Natural killer cell (primary cell): Measurements from ENCODE around the gene OR2M4. TPM values are rescaled to one million over a fixed set of nuclear protein-coding genes. Genes with fewer than 3 reads are reported as not detected.
"Not testable (repeated sequence)": the region's sequence is repeated elsewhere in the genome, so short reads cannot be mapped to it uniquely, and the experiment has no call there.

Experiments
- ATAC-seq, 3 donors: fragments of 150-1000 bp in 2 of 3; fragments of 200-7000 bp in 1 of 3; cut with Tn5 transposase; 1 replicate in 1 of 3; 2 replicates in 2 of 3; pipeline ENCODE4 v1.10.0; 2021; ENCODE audit warnings: mild to moderate bottlenecking in 2 of 3, moderate library complexity in 2 of 3
- DNase-seq, 2 donors: peaks; one replicate each; pipeline versions ENCODE4 v3.0.0 to v3.0.0-alpha.2; 2013 to 2021; ENCODE audit warnings: mixed read lengths in 1 of 2
- H3K27ac ChIP-seq: one replicate; pipeline ENCODE4 v1.5.1; 2013; ENCODE audit warnings: mild to moderate bottlenecking, low read length
- H3K27me3 ChIP-seq: one replicate; pipeline ENCODE4 v1.6.1; 2013; ENCODE audit warnings: low read length; ENCODE audit not compliant: control insufficient read depth, insufficient read depth
- H3K36me3 ChIP-seq: one replicate; pipeline ENCODE4 v1.6.1; 2013; ENCODE audit warnings: low read length; ENCODE audit not compliant: control insufficient read depth, insufficient read depth
- H3K4me1 ChIP-seq: one replicate; pipeline ENCODE4 v1.6.1; 2013; ENCODE audit warnings: low read length; ENCODE audit not compliant: control insufficient read depth, insufficient read depth
- H3K4me3 ChIP-seq: one replicate; pipeline ENCODE4 v1.5.1; 2013; ENCODE audit warnings: low read length
- H3K9me3 ChIP-seq: one replicate; pipeline ENCODE4 v1.6.1; 2013; ENCODE audit warnings: low read length; ENCODE audit not compliant: control insufficient read depth, insufficient read depth
- H3K27ac Mint-ChIP-seq, 2 donors: one replicate each; pipeline ENCODE4 v1.8.0; 2022; ENCODE audit warnings: mild to moderate bottlenecking in 2 of 2, mixed read lengths in 2 of 2, moderate library complexity in 1 of 2
- H3K27me3 Mint-ChIP-seq, 2 donors: one replicate each; pipeline ENCODE4 v1.8.0; 2022; ENCODE audit warnings: low read depth in 2 of 2, mixed read lengths in 2 of 2
- H3K36me3 Mint-ChIP-seq: one replicate; pipeline ENCODE4 v1.8.0; 2022; ENCODE audit warnings: mixed read lengths
- H3K4me1 Mint-ChIP-seq, 2 donors: one replicate each; pipeline ENCODE4 v1.8.0; 2022; ENCODE audit warnings: mixed read lengths in 2 of 2
- H3K4me3 Mint-ChIP-seq: one replicate; pipeline ENCODE4 v1.8.0; 2022; ENCODE audit warnings: mild to moderate bottlenecking, moderate library complexity, mixed read lengths
- H3K9me3 Mint-ChIP-seq, 2 donors: one replicate each; pipeline ENCODE4 v1.8.0; 2022; ENCODE audit warnings: mixed read lengths in 2 of 2
- WGBS: methylation state at CpG from one replicate; pipeline ENCODE4 v1.1.7; 2013; ENCODE audit warnings: missing lambda C conversion rate; ENCODE audit not compliant: insufficient coverage; 5-methylcytosine and 5-hydroxymethylcytosine counted together
- intact Hi-C: fragments of 100-400 bp; cut with micrococcal nuclease; formaldehyde crosslinking; loops from one replicate; pipeline ENCODE4 v1.14.2; 2022
- total RNA-seq, 4 donors: library from RNA; stranded (reverse); fragments of 120-200 nt in 1 of 4; gene quantifications; one replicate each; pipeline versions ENCODE4 v1.2.3 to v1.2.4, GENCODE V29; 2013 to 2022
- TF ChIP-seq, protein P1 (sequence below): fragments of 200-600 bp; IDR thresholded peaks from one replicate; pipeline ENCODE4 v1.8.0; 2022; ENCODE audit warnings: antibody characterized with exemption

The OR2M4 gene
- total RNA-seq, 3 donors from 2014 or later (not counting 1 experiment from before 2014, with no cell fraction given): not detected

DNA sequence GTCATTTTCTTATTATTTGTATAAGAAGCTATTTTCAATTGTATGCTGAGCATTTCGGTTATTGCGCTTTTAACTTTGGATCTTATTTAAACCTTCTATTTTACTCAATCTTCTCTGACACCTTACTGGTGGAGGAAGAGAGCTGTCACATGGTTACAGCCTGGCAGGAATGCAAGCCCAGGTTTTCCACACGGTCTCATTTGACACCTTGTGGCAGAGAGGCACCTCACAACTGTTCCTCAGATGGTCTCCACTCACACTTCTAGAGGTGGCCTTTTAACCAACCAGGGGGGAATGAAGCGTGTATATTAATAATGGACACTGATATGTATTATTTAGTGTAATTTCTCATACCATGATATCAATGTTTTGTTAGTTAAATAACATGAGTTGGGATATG lies 37.0 kb downstream of the OR2M4 start:
- no peaks in the 10 kb centered on the region for H3K27me3 ChIP-seq
- Mint-ChIP-seq H3K36me3 (no peaks in the 10 kb centered on the region), H3K9me3 (peaks cover 8 to 10% of the 10 kb centered on the region in 2 donors), H3K27me3 (no peaks in the 10 kb centered on the region), H3K4me3 (no peak overlapping the region), H3K27ac (no peak overlapping the region), H3K4me1 (no peaks in the 10 kb centered on the region)
- H3K9me3 ChIP-seq: no peaks in the 10 kb centered on the region
- no peak for ATAC-seq
- no peak for DNase-seq
- no peaks in the 10 kb centered on the region for H3K36me3 ChIP-seq
- TF ChIP-seq, protein P1, sequence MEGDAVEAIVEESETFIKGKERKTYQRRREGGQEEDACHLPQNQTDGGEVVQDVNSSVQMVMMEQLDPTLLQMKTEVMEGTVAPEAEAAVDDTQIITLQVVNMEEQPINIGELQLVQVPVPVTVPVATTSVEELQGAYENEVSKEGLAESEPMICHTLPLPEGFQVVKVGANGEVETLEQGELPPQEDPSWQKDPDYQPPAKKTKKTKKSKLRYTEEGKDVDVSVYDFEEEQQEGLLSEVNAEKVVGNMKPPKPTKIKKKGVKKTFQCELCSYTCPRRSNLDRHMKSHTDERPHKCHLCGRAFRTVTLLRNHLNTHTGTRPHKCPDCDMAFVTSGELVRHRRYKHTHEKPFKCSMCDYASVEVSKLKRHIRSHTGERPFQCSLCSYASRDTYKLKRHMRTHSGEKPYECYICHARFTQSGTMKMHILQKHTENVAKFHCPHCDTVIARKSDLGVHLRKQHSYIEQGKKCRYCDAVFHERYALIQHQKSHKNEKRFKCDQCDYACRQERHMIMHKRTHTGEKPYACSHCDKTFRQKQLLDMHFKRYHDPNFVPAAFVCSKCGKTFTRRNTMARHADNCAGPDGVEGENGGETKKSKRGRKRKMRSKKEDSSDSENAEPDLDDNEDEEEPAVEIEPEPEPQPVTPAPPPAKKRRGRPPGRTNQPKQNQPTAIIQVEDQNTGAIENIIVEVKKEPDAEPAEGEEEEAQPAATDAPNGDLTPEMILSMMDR: no peak
- intact Hi-C loops: no loop called here
- H3K27ac ChIP-seq: no peak overlapping the region
- H3K4me1 ChIP-seq: no peaks in the 10 kb centered on the region
- no peak overlapping the region for H3K4me3 ChIP-seq
- WGBS: 50% methylated on average over 1 of the region's 4 CpGs

DNA sequence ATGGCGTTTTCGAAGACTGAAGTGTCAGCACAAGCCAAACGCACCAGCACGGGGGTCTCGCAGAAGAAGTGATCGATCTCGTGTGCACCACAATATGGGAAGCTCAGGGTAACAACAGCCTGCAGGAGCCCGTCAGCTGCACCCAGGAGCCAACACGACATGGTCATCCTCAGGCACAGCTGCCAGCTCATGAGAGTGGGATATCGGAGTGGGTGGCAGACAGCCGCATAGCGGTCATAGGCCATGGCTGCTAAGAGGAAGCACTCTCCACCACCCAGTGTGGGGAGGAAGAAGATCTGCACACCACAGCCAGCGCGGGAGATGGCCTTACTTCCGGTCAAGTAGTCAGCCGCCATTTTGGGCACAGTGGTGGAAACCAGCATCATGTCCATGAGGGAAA lies 42.0 kb downstream of the OR2M4 start:
- H3K9me3 Mint-ChIP-seq, H3K36me3 ChIP-seq: not testable (repeated sequence)
- WGBS: 100% methylated on average over 2 of the region's 16 CpGs

DNA sequence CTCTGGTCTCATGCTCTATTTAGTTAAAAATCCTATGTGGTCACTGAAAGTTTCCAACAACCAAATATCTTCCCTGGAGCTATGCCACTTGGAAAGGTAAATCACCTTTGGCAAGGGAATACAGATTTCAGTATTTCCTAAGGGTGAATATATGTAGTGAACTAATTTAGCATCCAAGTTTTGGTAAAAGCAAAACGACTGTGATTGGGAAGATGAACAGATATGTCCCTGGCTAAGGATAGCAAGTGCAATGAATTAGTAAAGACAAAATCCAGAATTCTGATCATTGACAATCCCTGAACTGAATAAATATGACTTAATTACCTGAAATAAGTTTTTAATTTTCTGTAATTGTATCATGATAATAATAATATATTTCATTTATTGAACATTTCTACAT lies 46.7 kb downstream of the OR2M4 start, which contains the start of gene OR2T33:
Gene OR2T33 (minus strand): TSS at position 101 of the 400 bp plus-strand sequence. CDS start 4,162 bp downstream, outside the sequence.
- H3K9me3 ChIP-seq: no peaks in the 10 kb centered on the region
- intact Hi-C loops: no loop called here
- no peaks in the 10 kb centered on the region for H3K27me3 Mint-ChIP-seq
- no peak within 1 kb of the TSS for H3K27ac Mint-ChIP-seq
- no peak within 1 kb of the TSS for H3K27ac ChIP-seq
- no peaks in the 10 kb centered on the region for H3K4me1 Mint-ChIP-seq
- no peaks in the 10 kb centered on the region for H3K27me3 ChIP-seq
- TF ChIP-seq, protein P1: no peak
- H3K4me3 Mint-ChIP-seq: no peak within 1 kb of the TSS
- ATAC-seq (no peak), DNase-seq (no peak)
- WGBS: 58% methylated on average over 1 of the region's 1 CpG
- no peaks in the 10 kb centered on the region for H3K36me3 Mint-ChIP-seq
- H3K4me3 ChIP-seq: no peak within 1 kb of the TSS
- H3K36me3 ChIP-seq: no peaks in the 10 kb centered on the region
- H3K4me1 ChIP-seq: no peaks in the 10 kb centered on the region
- H3K9me3 Mint-ChIP-seq: peaks cover 0 to 2% of the 10 kb centered on the region in 2 donors

More for the DNA sequence above, 42.0 kb downstream of the OR2M4 start:
- H3K27me3 ChIP-seq, intact Hi-C loops, H3K4me3 Mint-ChIP-seq, H3K27ac ChIP-seq, H3K4me3 ChIP-seq, H3K9me3 ChIP-seq, H3K27me3 Mint-ChIP-seq, H3K36me3 Mint-ChIP-seq, H3K27ac Mint-ChIP-seq, H3K4me1 ChIP-seq, ATAC-seq, H3K4me1 Mint-ChIP-seq, DNase-seq: not testable (repeated sequence)

DNA sequence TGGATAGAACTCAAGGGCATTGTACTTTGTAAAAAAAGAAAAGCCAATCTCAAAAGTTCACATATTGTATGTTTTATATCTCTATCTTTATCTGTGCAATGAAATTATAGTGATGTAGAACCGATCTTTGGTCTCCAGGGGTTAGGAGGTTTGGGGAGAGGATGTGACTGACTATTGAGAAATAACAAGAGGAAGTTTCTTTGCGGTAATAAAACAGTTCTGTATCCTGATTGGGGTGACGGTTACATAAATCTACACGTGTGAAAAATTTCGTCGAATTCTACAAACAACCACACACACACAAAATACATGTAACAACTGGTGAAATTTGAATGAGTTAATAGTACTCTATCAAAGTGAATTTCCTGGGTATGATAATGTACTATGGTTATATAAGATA lies 57.2 kb downstream of the OR2M4 start:
- H3K36me3 ChIP-seq: no peaks in the 10 kb centered on the region
- H3K4me1 ChIP-seq: no peaks in the 10 kb centered on the region
- Mint-ChIP-seq H3K27ac (no peak overlapping the region), H3K36me3 (no peaks in the 10 kb centered on the region), H3K4me1 (no peaks in the 10 kb centered on the region), H3K9me3 (peaks cover 8 to 11% of the 10 kb centered on the region in 2 donors), H3K4me3 (no peak overlapping the region), H3K27me3 (no peaks in the 10 kb centered on the region)
- H3K4me3 ChIP-seq: no peak overlapping the region
- WGBS: no CpG with 5 or more reads among the region's 6 CpGs
- intact Hi-C loops: no loop called here
- H3K9me3 ChIP-seq: no peaks in the 10 kb centered on the region
- H3K27ac ChIP-seq: no peak overlapping the region
- TF ChIP-seq, protein P1: no peak
- no peaks in the 10 kb centered on the region for H3K27me3 ChIP-seq
- no peak for DNase-seq
- no peak for ATAC-seq

Other genes with a start within 250 kb of the OR2M4 start
- gene OR2L5, start 217.8 kb upstream of the OR2M4 start, total RNA-seq: not detected
- under 1 TPM in 2 of 3 donors, not detected in 1; 0.18 to 0.19 TPM for gene OR2L2, start 201.3 kb upstream of the OR2M4 start, total RNA-seq
- gene OR2L3, start 184.6 kb upstream of the OR2M4 start, total RNA-seq: not detected
- under 1 TPM in 1 of 3 donors, not detected in 2; 0.20 TPM for gene OR2L13, start 136.2 kb upstream of the OR2M4 start, total RNA-seq
- gene OR2M5, start 86.3 kb upstream of the OR2M4 start, total RNA-seq: not detected
- gene OR2M2, start 56.6 kb upstream of the OR2M4 start, total RNA-seq: not detected
- not detected for gene OR2M3, start 34.2 kb upstream of the OR2M4 start, total RNA-seq
- not detected for gene OR2T33, start 46.6 kb downstream of the OR2M4 start, total RNA-seq
- gene OR2T12, start 72.0 kb downstream of the OR2M4 start, total RNA-seq: not detected
- gene OR2M7, start 93.2 kb downstream of the OR2M4 start, total RNA-seq: not detected
- gene OR14C36, start 117.4 kb downstream of the OR2M4 start, total RNA-seq: not detected
- not detected for gene OR2T4, start 130.2 kb downstream of the OR2M4 start, total RNA-seq
- not detected for gene OR2T6, start 144.3 kb downstream of the OR2M4 start, total RNA-seq
- not detected for gene OR2T1, start 171.6 kb downstream of the OR2M4 start, total RNA-seq
- gene OR2T2, start 214.2 kb downstream of the OR2M4 start, total RNA-seq: not detected
- not detected for gene OR2T3, start 241.9 kb downstream of the OR2M4 start, total RNA-seq